H9 (cell line): Measurements from ENCODE around the gene JMJD8. TPM values are rescaled to one million over a fixed set of nuclear protein-coding genes. Genes with fewer than 3 reads are reported as not detected.

ENCODE experiments used
- DNase-seq: peaks from one replicate; pipeline ENCODE4 v3.0.0-alpha.2; 2017
- H2AFZ ChIP-seq: one replicate; pipeline ENCODE4 v1.6.1; 2013; ENCODE audit warnings: mild to moderate bottlenecking, low read length, control low read depth, moderate library complexity
- H2AK5ac ChIP-seq: 2 replicates; pipeline ENCODE4 v1.6.1; 2013; ENCODE audit warnings: low read length, control low read depth, mixed read lengths; ENCODE audit not compliant: insufficient read length
- H2BK120ac ChIP-seq: one replicate; pipeline ENCODE4 v1.6.1; 2013; ENCODE audit warnings: low read depth, mild to moderate bottlenecking, low read length, control low read depth, inconsistent platforms; ENCODE audit not compliant: poor library complexity, severe bottlenecking
- H2BK12ac ChIP-seq: 2 replicates; pipeline ENCODE4 v1.6.1; 2013; ENCODE audit warnings: low read length, control low read depth, mixed read lengths, low read depth; ENCODE audit not compliant: insufficient read length
- H2BK15ac ChIP-seq: 2 replicates; pipeline ENCODE4 v1.6.1; 2013; ENCODE audit warnings: low read depth, low read length, control low read depth
- H2BK20ac ChIP-seq: one replicate; pipeline ENCODE4 v1.6.1; 2013; ENCODE audit warnings: low read depth, mild to moderate bottlenecking, low read length, control low read depth, inconsistent platforms; ENCODE audit not compliant: poor library complexity, severe bottlenecking
- H2BK5ac ChIP-seq: 2 replicates; pipeline ENCODE4 v1.6.1; 2013; ENCODE audit warnings: low read length, control low read depth, mixed read lengths; ENCODE audit not compliant: insufficient read length
- H3K14ac ChIP-seq: 2 replicates; pipeline ENCODE4 v1.6.1; 2013; ENCODE audit warnings: low read length, control low read depth; ENCODE audit not compliant: insufficient read depth
- H3K18ac ChIP-seq: 2 replicates; pipeline ENCODE4 v1.6.1; 2013; ENCODE audit warnings: low read depth, mild to moderate bottlenecking, mixed read lengths, low read length, control low read depth; ENCODE audit not compliant: insufficient read length
- H3K23ac ChIP-seq: 2 replicates; pipeline ENCODE4 v1.6.1; 2013; ENCODE audit warnings: low read length, control low read depth, mixed read lengths, low read depth; ENCODE audit not compliant: insufficient read length
- H3K23me2 ChIP-seq: 2 replicates; pipeline ENCODE4 v1.6.1; 2013; ENCODE audit warnings: low read depth, mild to moderate bottlenecking, mixed read lengths, low read length, control low read depth; ENCODE audit not compliant: insufficient read length, poor library complexity, severe bottlenecking
- H3K27ac ChIP-seq: 2 replicates; pipeline ENCODE4 v1.5.1; 2013; ENCODE audit warnings: low read length, control low read depth, mixed read lengths, low read depth; ENCODE audit not compliant: insufficient read length
- H3K27me3 ChIP-seq: 2 replicates; pipeline ENCODE4 v1.6.1; 2013; ENCODE audit warnings: low read length, control low read depth, inconsistent platforms; ENCODE audit not compliant: insufficient read depth
- H3K4ac ChIP-seq: 2 replicates; pipeline ENCODE4 v1.6.1; 2013; ENCODE audit warnings: low read depth, mild to moderate bottlenecking, control low read depth, inconsistent platforms, low read length, moderate library complexity
- H3K4me1 ChIP-seq: 2 replicates; pipeline ENCODE4 v1.6.1; 2013; ENCODE audit warnings: low read length, control low read depth, inconsistent platforms; ENCODE audit not compliant: insufficient read depth
- H3K4me2 ChIP-seq: 2 replicates; pipeline ENCODE4 v1.6.1; 2013; ENCODE audit warnings: low read length, control low read depth, mixed read lengths; ENCODE audit not compliant: insufficient read length, insufficient read depth
- H3K56ac ChIP-seq: 2 replicates; pipeline ENCODE4 v1.6.1; 2013; ENCODE audit warnings: low read depth, mild to moderate bottlenecking, mixed read lengths, low read length, control low read depth; ENCODE audit not compliant: insufficient read length
- H3K79me1 ChIP-seq: 2 replicates; pipeline ENCODE4 v1.6.1; 2013; ENCODE audit warnings: low read depth, mild to moderate bottlenecking, moderate library complexity, low read length, control low read depth, inconsistent platforms; ENCODE audit not compliant: insufficient read depth, poor library complexity, severe bottlenecking
- H3K79me2 ChIP-seq: 2 replicates; pipeline ENCODE4 v1.6.1; 2013; ENCODE audit warnings: low read length, control low read depth, inconsistent platforms; ENCODE audit not compliant: insufficient read depth
- H3K9ac ChIP-seq: 2 replicates; pipeline ENCODE4 v1.6.1; 2013; ENCODE audit warnings: low read length, control low read depth, mixed read lengths; ENCODE audit not compliant: insufficient read length; ENCODE audit errors: extremely low read depth
- H3K9me3 ChIP-seq: one replicate; pipeline ENCODE4 v1.6.1; 2013; ENCODE audit warnings: low read depth, low read length, inconsistent platforms; ENCODE audit not compliant: control insufficient read depth
- H3T11ph ChIP-seq: one replicate; pipeline ENCODE4 v1.6.1; 2013; ENCODE audit warnings: mild to moderate bottlenecking, low read length, control low read depth, inconsistent platforms
- H4K20me1 ChIP-seq: one replicate; pipeline ENCODE4 v1.6.1; 2013; ENCODE audit not compliant: control insufficient read depth, insufficient read length, insufficient read depth
- H4K5ac ChIP-seq: 2 replicates; pipeline ENCODE4 v1.6.1; 2013; ENCODE audit warnings: low read depth, mild to moderate bottlenecking, mixed read lengths, low read length, control low read depth; ENCODE audit not compliant: insufficient read length
- H4K8ac ChIP-seq: replicated peaks from 2 replicates; pipeline ENCODE4 v1.6.1; 2013; ENCODE audit warnings: low read length, control low read depth, mixed read lengths, low read depth; ENCODE audit not compliant: insufficient read length
- H4K91ac ChIP-seq: 2 replicates; pipeline ENCODE4 v1.6.1; 2013; ENCODE audit warnings: low read depth, mild to moderate bottlenecking, moderate library complexity, mixed read lengths, low read length, control low read depth; ENCODE audit not compliant: insufficient read length
- H3K27ac Mint-ChIP-seq, 3 experiments: 2 replicates in 2 of 3; 3 replicates in 1 of 3; pipeline ENCODE4 v1.8.0; 2020 to 2021; ENCODE audit warnings: mixed read lengths in 3 of 3, mild to moderate bottlenecking in 1 of 3, moderate library complexity in 1 of 3
- H3K27me3 Mint-ChIP-seq: 2 replicates; pipeline ENCODE4 v1.8.0; 2021; ENCODE audit warnings: low read depth, mild to moderate bottlenecking, moderate library complexity, mixed read lengths
- H3K36me3 Mint-ChIP-seq, 3 experiments: 2 replicates in 2 of 3; 3 replicates in 1 of 3; pipeline ENCODE4 v1.8.0; 2020 to 2021; ENCODE audit warnings: low read depth in 3 of 3, mixed read lengths in 3 of 3; ENCODE audit not compliant: insufficient read depth in 1 of 3
- H3K4me1 Mint-ChIP-seq, 2 experiments: 2 replicates each; pipeline ENCODE4 v1.8.0; 2020; ENCODE audit warnings: mixed read lengths in 2 of 2
- H3K4me3 Mint-ChIP-seq, 2 experiments: 2 replicates in 1 of 2; 3 replicates in 1 of 2; pipeline ENCODE4 v1.8.0; 2020 to 2021; ENCODE audit warnings: mild to moderate bottlenecking in 2 of 2, mixed read lengths in 2 of 2, moderate library complexity in 1 of 2
- H3K9me3 Mint-ChIP-seq, 2 experiments: 2 replicates in 1 of 2; 3 replicates in 1 of 2; pipeline ENCODE4 v1.8.0; 2020; ENCODE audit warnings: mild to moderate bottlenecking in 2 of 2, mixed read lengths in 2 of 2, moderate library complexity in 1 of 2
- WGBS: extraction: QIAGEN DNeasy Blood & Tissue Kit; methylation state at CpG from one replicate; pipeline ENCODE4 v1.1.7; 2013; ENCODE audit warnings: missing lambda C conversion rate, low lambda C conversion rate, mixed read lengths; ENCODE audit not compliant: insufficient read length; ENCODE audit errors: extremely low coverage; 5-methylcytosine and 5-hydroxymethylcytosine counted together
- total RNA-seq: library from RNA; stranded (reverse); gene quantifications from 2 replicates; pipeline ENCODE4 v1.2.1, GENCODE V29; 2021
- TF ChIP-seq, protein P1 (sequence below): fragments of 200-600 bp; sonication (generic); conservative IDR thresholded peaks from 3 replicates; pipeline ENCODE4 v1.8.0; 2021; ENCODE audit warnings: antibody characterized with exemption, mild to moderate bottlenecking

The JMJD8 gene
- total RNA-seq, 1 experiment from 2014 or later: 52.7 TPM

DNA sequence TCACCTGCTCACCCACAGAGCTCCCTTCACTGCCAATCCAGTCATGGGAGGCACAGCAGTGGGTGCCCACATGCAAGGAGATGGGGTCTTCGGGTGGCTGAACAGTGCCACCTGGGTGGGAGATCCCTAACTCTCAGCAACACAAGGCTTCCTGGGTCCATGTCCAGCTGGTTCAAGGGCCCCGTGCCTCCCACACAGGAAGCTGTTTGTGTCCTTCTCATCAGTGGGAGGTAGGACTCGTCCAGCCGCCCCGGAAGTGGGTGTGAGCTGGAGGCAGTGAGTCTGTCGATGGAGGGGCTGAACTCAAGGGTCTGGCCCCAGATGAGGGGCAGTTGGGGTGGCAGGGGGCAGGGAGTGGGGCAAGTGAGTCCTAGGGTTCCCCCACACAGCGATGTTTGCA is 19.9 kb upstream of the JMJD8 start:
- no peak overlapping the region for H2AFZ ChIP-seq
- H2BK15ac ChIP-seq: no peak overlapping the region
- no peak overlapping the region for H4K91ac ChIP-seq
- no CpG with 5 or more reads among the region's 7 CpGs for WGBS
- H2BK20ac ChIP-seq: no peak overlapping the region
- H3K9me3 ChIP-seq: no peaks in the 10 kb centered on the region
- no peak overlapping the region for H3K9ac ChIP-seq
- no peaks in the 10 kb centered on the region for H3K79me2 ChIP-seq
- H3K4me2 ChIP-seq: no peak overlapping the region
- TF ChIP-seq, protein P1, sequence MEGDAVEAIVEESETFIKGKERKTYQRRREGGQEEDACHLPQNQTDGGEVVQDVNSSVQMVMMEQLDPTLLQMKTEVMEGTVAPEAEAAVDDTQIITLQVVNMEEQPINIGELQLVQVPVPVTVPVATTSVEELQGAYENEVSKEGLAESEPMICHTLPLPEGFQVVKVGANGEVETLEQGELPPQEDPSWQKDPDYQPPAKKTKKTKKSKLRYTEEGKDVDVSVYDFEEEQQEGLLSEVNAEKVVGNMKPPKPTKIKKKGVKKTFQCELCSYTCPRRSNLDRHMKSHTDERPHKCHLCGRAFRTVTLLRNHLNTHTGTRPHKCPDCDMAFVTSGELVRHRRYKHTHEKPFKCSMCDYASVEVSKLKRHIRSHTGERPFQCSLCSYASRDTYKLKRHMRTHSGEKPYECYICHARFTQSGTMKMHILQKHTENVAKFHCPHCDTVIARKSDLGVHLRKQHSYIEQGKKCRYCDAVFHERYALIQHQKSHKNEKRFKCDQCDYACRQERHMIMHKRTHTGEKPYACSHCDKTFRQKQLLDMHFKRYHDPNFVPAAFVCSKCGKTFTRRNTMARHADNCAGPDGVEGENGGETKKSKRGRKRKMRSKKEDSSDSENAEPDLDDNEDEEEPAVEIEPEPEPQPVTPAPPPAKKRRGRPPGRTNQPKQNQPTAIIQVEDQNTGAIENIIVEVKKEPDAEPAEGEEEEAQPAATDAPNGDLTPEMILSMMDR: no peak
- no peak overlapping the region for H2AK5ac ChIP-seq
- peaks cover 0 to 3% (median 0%) of the 10 kb centered on the region in 3 experiments; a peak in 2 of 7 replicates for H3K36me3 Mint-ChIP-seq
- DNase-seq: no peak
- no peaks in the 10 kb centered on the region for H3K4me1 ChIP-seq
- H3T11ph ChIP-seq: no peak overlapping the region
- H3K27me3 Mint-ChIP-seq: peaks cover 88% of the 10 kb centered on the region
- peaks cover 0 to 2% of the 10 kb centered on the region in 2 experiments; a peak in 1 of 5 replicates for H3K9me3 Mint-ChIP-seq
- H2BK5ac ChIP-seq: no peak overlapping the region
- no peak overlapping the region for H2BK120ac ChIP-seq
- H4K8ac ChIP-seq: no peak overlapping the region
- no peaks in the 10 kb centered on the region for H3K79me1 ChIP-seq
- no peak overlapping the region; a peak in 1 of 5 replicates for H3K4me3 Mint-ChIP-seq
- no peak overlapping the region for H3K27ac Mint-ChIP-seq
- peaks cover 0 to 7% of the 10 kb centered on the region in 2 experiments; a peak in 1 of 4 replicates for H3K4me1 Mint-ChIP-seq
- no peaks in the 10 kb centered on the region for H4K20me1 ChIP-seq
- H3K14ac ChIP-seq: no peak overlapping the region
- H3K23me2 ChIP-seq: peaks cover 4% of the 10 kb centered on the region
- no peak overlapping the region for H4K5ac ChIP-seq
- H3K18ac ChIP-seq: no peak overlapping the region
- no peak overlapping the region for H2BK12ac ChIP-seq
- no peak overlapping the region for H3K23ac ChIP-seq
- H3K27ac ChIP-seq: no peak overlapping the region
- peaks cover 59% of the 10 kb centered on the region for H3K27me3 ChIP-seq
- H3K4ac ChIP-seq: no peak overlapping the region
- no peak overlapping the region for H3K56ac ChIP-seq
